Hematopoietic multipotent progenitor cell treated with erythropoietin and hydrocortisone succinate and interleukin-3 and kit ligand, for 17 days (in vitro differentiated cells): ENCODE measurements around the gene CNKSR1.
A peak's percentile ranks its signal among the peaks of the same experiment; 100 is the strongest.

Source experiments
- DNase-seq: peaks from one replicate; pipeline ENCODE4 v3.0.0-alpha.2; 2015; ENCODE audit warnings: low spot score

The CNKSR1 gene

GRCh38 chr1:26177182-26177684 is at the start of gene CNKSR1:
CNKSR1 (plus strand) TSS chr1:26177491; CDS start chr1:26177548, 57 bp downstream.
- no peak for DNase-seq

DNA sequence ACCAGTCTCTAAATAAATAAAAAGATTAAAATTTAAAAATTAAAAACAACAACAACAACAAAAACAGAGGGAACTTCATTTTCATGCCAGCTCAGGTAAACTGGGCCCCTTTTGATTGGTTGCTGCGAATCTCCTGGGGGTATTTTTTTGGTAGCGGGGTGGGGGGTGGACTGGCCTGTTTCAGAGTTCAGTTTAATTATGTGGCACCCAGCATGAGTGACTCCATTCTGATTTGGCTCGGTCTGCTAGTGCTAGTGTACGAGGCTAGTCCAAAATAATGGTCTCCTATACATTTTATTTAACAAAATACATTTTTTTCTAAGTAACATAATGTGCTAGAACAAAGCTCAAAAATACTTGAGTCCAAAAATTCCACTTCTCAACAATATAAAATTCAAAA is 47.5 kb upstream of the CNKSR1 start:
- no peak for DNase-seq

- peak; percentile 3 for DNase-seq
These were observed 46.6 kb upstream of the CNKSR1 start for GRCh38 chr1:26130695-26131094.

GRCh38 chr1:26132128-26132833 is 45.0 kb upstream of the CNKSR1 start:
- no peak for DNase-seq

DNA sequence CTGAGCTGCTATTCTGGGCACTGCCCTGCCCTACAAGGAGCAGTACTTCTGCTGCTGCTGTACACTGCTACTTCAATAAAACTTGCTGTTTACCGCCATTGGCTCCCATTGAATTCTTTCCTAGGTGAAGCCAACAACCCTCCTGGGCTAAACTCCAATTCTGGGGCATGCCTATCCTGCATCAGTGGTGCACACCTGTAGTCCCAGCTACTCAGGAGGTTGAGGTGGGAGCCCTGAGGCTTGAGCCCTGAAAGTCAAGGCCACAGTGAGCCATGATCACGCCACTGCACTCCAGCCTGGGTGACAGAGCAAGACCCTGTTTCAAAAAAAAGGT is 44.5 kb upstream of the CNKSR1 start:
- DNase-seq: no peak

- DNase-seq: no peak
These were observed 42.8 kb upstream of the CNKSR1 start for GRCh38 chr1:26134466-26134865.

GRCh38 chr1:26138974-26139558 is 38.2 kb upstream of the CNKSR1 start:
- no peak for DNase-seq

GRCh38 chr1:26142159-26142558 is 35.1 kb upstream of the CNKSR1 start:
- no peak for DNase-seq

DNA sequence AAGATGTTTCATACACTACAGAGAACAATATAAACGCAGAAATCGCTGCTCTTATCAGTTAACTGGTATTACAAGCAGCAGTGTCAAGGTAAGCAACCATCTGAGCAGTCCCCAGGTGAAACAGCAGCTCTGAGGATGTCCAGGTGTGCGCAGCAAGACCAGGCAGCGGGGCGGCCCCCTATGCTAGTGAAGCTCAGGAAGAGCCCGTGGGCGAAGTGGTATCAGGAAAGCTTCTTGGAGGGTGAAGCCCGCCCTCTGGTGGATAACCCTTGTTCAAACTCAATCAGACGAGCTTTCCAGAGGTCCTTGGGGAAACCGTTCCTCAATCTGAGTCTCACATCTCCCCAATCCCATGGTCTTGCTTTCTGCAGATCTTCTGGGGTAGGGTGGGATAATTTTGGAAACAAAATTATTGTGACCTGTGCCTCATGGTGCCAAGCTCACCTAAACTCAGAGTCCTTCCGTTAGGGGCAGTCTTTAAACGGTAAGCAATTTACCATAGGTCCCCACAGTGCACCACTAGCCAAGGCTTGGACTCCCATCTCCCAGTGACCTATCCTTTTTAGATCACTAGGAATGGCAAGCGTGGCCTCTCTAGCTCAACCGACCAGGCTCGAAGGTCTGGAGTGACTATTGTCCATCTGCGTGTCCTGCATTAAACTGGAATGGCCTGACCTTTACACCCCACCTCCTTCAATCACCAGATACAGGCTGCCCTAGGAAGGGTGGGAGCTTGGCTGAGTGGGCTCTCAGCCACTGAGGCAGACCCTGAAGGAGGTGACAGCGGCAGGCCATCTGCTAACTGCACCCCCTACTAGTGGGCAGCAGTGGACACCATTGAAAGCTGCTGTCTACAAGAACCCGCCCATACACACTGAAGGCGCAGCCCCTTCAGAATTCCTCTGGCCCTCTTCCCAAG is 32.0 kb upstream of the CNKSR1 start:
- DNase-seq: peak; percentile 94

DNA sequence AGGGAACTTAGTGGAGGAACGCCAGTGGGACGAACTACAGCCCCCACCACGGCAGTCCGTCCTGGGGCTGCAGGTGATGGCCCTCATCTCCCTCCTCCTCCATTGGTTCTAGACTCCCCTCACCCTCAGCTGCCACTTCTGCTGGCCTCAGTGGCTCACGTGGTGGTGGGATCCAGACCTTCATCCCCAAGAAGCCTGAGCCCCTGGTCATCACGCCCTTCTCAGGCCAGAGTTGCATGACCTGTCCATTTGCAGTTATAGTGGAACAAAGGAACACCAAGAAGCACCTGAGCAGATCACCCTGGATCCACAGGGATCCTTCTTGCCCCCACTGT is 31.4 kb upstream of the CNKSR1 start:
- DNase-seq: no peak

DNA sequence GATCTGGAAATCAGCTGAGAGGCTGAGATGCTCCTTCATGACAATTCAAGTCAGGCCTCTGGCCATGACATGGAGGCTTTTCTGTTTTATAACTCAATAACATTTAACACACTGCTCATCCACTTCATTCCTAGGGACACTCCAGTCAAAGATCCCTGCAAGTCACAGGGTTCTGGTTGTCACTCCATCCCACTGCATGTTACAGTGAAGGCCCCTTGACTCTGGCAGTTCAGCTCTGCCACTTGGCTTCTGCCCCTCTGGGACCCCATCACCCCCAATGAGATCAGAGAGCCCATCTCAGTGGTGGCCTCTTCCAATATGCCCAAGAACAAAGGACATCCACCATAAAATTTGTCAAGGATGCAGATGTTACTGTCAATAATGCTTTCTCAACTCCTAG is 28.4 kb upstream of the CNKSR1 start:
- DNase-seq: no peak

- no peak for DNase-seq
These were observed 23.2 kb upstream of the CNKSR1 start for GRCh38 chr1:26153966-26154532.

DNA sequence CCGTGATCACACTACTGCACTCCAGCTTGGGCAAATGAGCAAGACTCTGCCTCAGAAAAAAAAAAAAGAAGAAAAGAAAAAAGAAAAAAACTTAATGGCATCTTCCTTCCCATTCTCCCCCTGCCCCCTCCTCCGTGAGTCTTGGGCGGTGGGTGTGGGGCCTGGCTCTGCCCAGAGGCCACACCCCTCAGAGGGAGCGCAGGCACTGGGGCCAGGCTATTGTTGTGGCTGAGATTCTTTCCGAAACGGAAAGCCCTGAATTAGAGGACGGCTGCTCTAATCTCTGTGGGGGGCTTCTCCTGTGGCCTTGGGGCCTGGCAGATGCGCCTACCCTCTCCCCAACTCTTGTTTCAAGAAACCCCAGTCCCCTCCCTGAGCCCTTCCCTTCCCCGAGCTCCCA is 22.5 kb upstream of the CNKSR1 start:
- no peak for DNase-seq

DNA sequence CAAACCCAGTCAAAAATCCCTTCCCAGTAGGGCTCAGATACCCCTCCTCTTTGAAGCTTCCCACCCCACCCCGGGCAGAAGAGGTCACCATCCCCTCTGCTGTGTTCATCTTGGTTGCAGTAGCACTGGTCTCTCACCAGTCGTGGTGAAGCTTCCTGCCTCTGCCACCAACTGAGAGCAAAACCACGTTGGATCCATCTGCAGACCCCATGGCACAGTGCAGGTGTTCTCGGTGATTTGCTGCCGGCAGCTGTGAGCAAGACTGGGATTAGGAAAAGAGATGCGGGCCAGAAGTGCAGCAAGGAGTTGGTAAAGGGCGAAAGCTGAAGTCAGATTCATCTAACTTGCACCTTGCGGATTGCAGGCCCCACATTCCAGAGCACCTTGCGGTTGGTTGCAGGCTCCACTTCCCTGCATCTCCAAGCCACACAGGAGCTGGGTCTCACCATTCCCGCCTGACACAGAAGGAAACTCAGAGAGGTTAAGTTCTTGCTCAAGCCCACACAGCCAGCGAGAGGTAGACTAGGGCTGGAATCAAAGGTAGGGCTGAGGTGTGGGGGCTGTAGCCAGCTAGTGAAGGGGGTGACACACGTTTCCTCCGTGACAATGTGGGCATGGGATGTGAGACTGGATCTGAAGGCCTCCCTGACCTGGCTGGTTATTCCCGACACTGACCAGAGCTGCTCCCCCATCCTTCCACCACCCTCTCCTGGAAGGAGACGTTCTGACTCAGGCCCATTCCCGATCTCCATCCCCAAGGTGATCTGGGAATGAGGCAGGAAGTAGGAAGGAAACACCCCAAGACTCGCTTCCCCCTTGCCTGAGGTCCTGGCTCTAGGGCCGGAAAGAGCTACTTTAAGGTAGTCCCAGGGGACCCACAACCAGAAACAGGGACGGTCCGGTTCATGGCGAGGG is 21.7 kb upstream of the CNKSR1 start:
- no peak for DNase-seq

- no peak for DNase-seq
These were observed 20.8 kb upstream of the CNKSR1 start for GRCh38 chr1:26156285-26157038.

DNA sequence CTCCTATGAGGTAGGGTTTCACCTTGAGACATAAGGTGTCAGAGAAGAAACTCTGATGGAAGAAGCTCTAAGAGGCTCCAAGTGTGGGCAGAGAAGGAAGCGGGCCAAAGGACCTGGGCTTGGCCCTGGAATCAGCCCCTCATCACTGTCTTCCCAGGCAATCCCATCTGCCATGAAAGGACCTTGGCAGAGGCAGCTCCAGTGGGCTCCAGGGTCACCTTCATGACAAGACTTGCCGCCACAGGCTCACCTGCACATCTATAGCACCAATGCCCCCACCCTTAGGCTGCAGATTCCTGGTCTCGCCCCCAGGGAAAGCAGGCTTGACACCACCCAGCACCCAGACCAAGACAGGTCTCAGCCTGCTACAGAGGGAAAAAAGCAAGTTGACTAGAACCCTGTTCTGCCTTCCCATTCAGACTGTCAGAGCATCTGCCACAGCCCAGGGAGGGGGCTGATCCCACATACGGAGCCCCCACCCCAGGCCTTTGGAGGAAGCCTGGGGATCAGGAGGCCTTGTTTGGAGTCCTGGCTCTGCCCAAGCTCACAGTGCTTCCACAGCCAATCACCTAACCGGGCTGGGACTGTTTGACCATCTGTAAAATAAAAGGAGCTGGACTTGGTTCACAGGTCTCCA is 18.9 kb upstream of the CNKSR1 start:
- no peak for DNase-seq

DNA sequence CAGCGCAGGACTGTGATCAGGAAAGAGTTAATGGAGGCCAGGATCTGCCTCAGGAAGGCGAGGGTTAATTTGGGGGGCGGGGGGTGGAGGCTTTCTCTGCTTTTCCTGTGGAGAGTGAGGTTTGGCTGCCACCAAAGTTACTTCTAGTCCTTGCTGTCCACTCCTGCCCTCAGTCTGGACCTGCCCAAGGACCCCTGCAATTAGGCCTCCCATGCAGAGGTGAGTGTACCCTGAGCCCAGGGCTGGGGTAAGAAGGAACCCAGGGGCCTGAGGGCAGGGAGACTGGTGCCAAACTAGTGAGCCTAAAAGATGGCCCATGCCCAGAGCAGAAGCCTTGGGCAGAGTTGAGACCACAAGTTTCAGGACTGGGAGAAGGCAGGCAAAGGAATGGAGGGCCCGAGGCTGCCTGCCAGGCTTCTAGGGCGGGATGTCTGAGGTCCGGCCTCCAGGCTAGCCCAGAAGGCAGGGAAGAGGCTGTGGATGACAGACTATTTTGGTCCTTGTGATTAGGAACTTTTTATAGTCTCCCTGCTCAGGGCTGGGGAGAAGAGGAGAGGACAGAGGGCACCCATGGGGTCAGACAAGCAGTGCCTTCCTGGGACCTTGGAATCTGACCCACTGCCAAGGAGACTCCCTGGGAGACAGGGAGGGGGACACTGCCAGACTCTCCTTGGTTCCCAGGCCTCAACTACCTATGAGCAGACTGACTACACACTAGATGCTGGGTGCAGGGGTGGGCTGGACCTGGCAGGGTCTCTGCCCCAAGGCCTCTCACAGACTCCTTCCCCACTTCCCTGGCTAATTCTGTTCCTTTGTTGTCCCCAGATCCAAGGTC is 18.2 kb upstream of the CNKSR1 start, which contains the start of gene FAM110D:
FAM110D (plus strand) TSS at position 172 of the 835 bp plus-strand sequence. CDS start 2,213 bp downstream, outside the sequence.
- no peak for DNase-seq

GRCh38 chr1:26159743-26160039 is 17.6 kb upstream of the CNKSR1 start:
- no peak for DNase-seq
